ENCODE data around the gene MAML3.
A peak's percentile ranks its signal among the peaks of the same experiment; 100 is the strongest.
"Not testable (repeated sequence)": the region's sequence is repeated elsewhere in the genome, so short reads cannot be mapped to it uniquely, and the experiment has no call there.

Gene MAML3

DNA sequence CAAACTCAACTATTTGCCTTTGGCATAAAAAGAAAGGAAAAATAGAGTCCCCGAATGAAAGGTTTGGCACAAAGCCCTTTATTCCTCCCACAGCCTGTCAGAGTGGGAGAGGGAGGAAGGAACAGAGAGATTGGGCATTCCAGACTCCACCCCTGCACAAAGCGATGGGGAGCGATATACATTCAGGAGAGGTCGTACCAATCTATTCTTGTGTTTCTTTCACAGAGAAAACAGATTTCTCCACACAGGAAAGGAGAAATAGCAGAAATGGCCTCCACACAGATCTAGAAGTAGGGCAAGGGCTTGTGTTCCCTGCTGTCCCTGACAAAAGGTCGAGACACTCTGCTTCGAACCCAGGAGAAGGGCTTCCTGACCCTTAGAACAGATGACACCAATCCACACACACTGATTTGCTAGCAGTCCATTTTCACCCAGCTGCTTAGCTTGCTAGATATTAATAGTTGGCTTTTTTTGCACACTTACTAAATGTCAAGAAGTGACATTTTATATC, 197.4 kb downstream of the MAML3 start:
- no peak for DNase-seq

GRCh38 chr4:139955600-139955999, 198.4 kb downstream of the MAML3 start:
- no peak for DNase-seq

GRCh38 chr4:139954512-139954911, 199.5 kb downstream of the MAML3 start:
- DNase-seq: no peak

- no peak for DNase-seq
Measured at GRCh38 chr4:139951021-139951420, 203.0 kb downstream of the MAML3 start.

DNA sequence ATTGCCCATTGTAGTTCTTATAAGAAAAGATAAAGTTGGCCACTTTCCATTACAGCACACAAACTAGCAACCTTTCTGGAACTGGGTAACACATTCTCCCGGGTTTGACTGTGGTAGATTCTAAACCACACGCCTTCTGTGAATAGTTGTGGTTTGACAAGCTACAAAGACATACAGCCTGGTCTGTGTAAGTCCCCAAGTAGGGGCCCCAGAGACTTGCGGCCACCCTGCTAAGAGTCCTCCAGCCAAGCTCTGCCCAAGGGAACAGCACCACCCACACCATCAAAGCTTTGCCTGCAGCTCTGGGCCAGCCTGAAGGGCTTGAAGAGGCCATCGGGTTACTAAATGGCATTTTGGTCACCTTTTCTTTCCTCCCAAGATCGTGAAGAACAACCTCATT, 203.4 kb downstream of the MAML3 start:
- no peak for DNase-seq

DNA sequence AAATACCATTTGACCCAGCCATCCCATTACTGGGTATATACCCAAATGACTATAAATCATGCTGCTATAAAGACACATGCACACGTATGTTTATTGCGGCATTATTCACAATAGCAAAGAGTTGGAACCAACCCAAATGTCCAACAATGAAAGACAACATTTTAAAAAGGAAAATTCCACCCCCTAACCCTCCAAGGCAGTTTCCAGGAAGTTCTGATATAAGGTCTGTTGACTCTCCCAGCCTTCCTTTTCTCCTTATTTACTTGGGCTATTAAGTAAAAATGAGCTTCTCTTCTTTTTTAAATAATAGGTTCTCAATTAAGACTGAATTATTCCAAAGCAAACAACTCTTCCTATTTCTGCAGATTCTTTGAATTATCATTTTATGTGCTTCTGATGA, 209.1 kb downstream of the MAML3 start:
- DNase-seq: not testable (repeated sequence)

DNA sequence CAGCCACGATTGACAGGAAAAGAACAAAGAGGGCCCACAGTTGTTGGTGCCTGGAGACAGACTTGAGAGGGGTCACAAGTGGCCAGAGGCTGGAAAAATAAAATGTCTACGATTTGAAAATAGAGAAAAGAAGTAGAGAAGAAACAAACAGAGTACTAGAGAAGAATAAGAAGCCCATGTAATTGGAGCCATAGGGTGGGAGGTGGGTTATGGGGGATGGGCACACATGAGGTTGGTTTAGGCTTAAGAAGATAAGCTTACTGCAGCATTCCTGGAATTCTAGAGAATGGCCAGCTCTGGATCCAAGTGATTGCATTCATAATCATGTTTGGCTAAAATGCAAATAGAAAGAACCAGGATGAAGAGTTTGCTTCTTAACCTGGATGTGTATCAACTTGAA, 210.7 kb downstream of the MAML3 start:
- DNase-seq: no peak

DNA sequence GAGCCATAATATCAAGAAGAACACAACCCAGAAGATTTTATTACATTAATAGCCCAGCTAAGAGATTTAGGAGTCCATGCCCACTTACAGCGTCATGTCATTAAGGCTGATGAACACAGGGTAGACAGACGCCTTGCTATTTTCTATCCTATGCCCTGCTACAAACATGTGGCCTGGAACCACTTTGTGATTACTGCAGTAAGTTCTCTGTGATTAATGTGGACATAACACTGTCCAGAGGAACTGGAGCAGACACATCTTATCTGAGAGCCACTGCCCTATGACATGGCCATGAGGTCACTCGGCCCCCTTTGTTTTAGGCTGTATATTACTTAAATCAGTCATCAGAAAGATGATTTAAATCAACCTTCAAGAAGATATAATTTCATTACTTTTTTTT, 211.7 kb downstream of the MAML3 start:
- DNase-seq: no peak

DNA sequence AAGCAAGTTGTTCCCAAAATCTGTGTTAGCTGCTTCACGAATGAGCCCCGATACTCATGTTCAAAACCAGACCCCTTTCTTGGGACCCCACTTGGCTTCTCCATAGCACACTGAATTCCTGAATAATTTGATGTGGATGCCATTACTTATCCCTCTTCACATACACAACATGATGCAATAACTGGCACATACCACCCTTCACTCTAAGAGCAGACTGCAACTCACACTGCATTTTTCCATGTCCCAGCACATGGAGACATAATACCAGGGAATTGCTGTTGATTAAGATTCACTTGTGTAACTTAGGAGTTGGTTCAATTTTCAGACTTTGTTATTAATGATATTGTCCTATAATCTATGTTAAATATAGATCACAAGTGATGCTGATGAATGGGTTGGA, 213.4 kb downstream of the MAML3 start:
- no peak for DNase-seq

DNA sequence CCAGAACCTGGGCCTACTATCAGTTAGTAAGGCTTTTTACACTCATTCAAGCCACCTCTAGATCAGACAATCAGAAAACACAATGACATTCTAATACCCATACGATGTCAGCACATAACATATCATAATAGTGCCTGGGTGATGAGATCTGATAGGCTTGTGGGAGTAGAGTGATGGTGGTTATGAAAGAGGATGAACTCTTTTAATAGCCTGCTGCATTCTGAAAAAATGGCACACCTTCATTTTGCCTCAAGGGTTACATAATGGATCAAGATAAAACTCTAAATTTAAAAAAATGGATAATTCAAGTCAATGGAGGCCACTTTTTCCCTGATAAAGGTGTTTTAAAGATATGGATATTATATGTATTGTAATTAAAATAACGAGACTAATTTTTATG, 215.6 kb downstream of the MAML3 start:
- DNase-seq: no peak

DNA sequence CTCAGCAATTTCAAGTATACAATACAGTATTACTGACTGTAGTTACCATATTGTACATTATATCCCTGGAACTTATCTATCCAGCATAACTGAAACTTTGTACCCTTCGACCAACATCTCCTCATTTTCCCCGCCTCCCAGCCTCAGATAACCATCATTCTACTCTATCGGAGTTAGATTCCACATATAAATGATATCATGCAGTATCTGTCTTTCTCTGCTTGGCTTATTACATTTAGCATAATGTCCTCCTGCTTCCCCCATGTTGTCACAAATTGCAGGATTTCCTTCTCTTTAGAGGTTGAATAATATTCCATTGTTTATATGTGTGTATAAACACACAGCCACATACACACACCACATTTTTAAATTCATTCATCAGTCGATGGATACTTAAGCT, 218.1 kb downstream of the MAML3 start:
- DNase-seq: no peak

GRCh38 chr4:139934708-139935195, 219.2 kb downstream of the MAML3 start:
- DNase-seq: no peak

- peak; percentile 18 for DNase-seq
Measured at GRCh38 chr4:139934057-139934707, 219.8 kb downstream of the MAML3 start.

- no peak for DNase-seq
Measured at GRCh38 chr4:139933541-139933940, 220.4 kb downstream of the MAML3 start.

- no peak for DNase-seq
Measured at GRCh38 chr4:139933104-139933503, 220.9 kb downstream of the MAML3 start.

- no peak for DNase-seq
Measured at GRCh38 chr4:139924782-139925181, 229.2 kb downstream of the MAML3 start.

DNA sequence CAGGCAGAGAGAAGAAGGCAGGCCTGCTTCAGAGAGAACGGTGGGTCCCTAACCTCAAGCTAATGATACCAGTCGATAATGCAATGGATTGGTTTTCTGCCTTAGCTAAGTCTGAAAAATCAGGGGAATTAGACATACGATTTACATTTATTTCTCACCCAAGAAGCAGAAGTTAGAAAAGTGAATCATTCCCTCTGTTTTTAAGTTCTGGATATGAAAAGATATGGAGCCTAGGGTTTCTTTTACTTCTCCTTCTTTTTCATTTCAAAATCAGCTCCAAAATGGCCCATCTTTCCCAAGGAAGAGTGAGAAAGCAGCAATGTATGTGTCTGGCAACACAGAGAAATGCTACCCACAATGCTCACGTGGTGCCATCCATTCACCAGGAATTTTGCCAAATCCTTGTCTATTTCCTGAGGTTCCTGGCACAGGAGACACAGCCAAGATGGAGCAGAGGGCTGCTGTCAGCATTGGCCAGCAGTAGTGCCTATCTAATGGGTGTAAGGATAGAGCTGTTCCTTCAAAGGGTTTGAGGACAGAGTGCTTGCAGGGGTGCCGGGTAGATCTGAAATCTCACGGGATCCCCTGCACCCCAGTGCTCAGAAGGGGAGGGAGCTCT, 231.5 kb downstream of the MAML3 start:
- DNase-seq: no peak

DNA sequence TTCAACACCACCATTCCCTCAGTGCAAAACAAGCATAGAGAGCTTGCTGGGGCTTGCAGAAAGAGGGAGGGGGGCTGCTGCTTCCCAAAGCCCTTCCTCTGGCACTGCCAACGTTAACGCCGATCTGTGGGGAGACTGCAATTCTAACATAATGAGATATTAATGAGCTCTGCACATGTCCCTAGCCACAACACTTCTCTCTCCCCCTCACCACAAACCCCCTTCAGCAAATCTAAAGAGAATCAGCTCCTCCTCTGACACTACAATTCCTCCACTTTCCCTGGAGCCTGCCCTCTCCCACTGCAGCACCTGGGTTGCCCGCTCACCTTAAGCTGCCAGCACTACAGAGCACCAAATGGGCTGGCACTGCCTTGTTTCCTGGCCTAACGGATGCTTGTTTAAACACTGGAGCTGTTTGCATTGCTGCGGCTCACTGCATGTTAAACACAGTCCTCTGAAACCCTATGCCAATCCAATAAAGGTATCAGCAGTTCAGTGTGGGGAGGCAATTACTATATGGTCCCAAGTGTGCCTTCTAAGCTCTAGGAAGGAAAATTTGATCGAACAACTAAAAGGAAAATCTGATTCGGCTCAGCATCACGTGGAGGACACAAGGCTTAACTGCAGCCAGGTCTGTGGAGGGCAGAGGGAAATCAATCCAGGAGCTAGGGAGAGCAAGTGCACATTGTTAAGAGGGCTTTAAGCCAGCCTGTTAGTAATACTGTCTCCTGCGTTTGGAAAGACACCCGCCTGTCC, 232.4 kb downstream of the MAML3 start:
- DNase-seq: peak; percentile 8

DNA sequence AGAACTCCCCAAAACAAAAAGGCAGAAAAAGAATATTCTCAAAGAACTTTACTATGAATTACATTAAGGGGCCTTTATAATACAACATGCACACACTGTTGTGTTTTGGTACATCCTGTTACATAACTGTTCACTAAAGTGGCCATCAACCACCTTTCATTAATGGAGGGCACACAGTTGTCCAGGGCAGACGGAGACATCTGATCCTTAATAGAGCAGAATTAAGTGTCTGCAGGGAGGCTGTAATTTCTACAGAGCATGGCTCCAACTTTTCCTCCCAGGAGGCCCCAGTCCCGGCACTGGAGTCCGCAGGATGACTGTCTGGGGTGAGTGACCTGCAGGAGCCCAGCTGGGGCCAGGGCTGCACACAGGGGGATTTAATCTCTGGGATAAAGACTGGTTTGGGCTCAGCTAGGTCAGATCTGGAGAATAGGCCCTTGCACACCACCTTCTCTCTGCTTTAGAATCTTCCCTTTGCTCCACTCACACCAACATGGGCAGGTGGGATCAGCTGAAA, 233.4 kb downstream of the MAML3 start:
- DNase-seq: peak; percentile 11

- DNase-seq: no peak
Measured at GRCh38 chr4:139919521-139919920, 234.5 kb downstream of the MAML3 start.

GRCh38 chr4:139919004-139919403, 235.0 kb downstream of the MAML3 start:
- DNase-seq: no peak

DNA sequence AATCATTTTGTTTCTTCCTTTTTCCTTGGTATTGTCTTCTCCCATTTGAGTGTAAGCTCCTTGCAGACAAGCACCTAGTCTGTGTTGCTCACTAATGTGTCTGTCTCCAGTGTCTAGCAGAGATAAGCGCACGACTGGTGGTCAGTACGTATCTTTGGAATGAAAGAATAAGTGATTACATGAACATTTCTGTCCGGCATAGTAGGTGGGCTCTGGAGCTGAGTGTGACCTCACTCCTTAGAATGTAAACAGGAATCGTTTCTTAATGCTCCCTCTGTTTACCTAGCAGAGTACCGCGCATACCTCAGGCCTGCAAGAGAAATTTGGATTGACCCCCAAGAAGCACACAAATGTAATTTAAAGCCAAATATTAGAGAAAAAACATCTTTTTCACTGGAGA, 235.4 kb downstream of the MAML3 start:
- DNase-seq: no peak

- DNase-seq: no peak
Measured at GRCh38 chr4:139917896-139918295, 236.1 kb downstream of the MAML3 start.

GRCh38 chr4:139916041-139916440, 237.9 kb downstream of the MAML3 start:
- DNase-seq: no peak

Data from NCI-H2227 treated with DMSO at 0.1 percent for 48 hours (cell line).